HG02852 (cell line): ENCODE results near the gene PTPRN2.

ENCODE experiments used
- ATAC-seq: cut with Tn5 transposase; IDR thresholded peaks from one replicate; pipeline ENCODE4 v1.9.1; 2021; ENCODE audit warnings: mild to moderate bottlenecking, moderate library complexity; ENCODE audit not compliant: unreplicated experiment

PTPRN2 gene

GRCh38 chr7:157805713-157806112 lies 781.9 kb downstream of the PTPRN2 start:
- no peak for ATAC-seq

GRCh38 chr7:157803906-157804305 lies 783.7 kb downstream of the PTPRN2 start:
- no peak for ATAC-seq

GRCh38 chr7:157801971-157802675 lies 785.5 kb downstream of the PTPRN2 start:
- ATAC-seq = no peak

DNA sequence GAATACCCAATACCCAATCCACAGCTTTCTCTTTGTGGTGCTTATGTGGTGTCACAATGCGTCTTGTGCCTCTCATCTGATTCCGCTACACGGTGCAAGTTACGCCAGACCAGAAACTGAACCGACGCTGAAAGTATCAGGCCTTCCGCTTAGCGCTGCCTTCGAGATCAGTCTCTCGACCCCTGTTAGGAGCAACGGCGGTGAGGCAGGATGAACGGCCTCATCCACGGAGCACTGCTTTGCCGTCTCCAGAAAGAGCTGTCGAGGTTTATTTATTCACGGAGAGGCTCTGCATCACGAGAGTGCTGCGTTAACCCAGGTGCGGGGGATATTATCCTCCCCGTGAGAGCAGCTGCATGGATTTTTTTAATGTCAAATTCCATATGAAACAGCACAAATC lies 786.5 kb downstream of the PTPRN2 start:
- ATAC-seq = no peak

GRCh38 chr7:157800281-157800680 lies 787.3 kb downstream of the PTPRN2 start:
- no peak for ATAC-seq

DNA sequence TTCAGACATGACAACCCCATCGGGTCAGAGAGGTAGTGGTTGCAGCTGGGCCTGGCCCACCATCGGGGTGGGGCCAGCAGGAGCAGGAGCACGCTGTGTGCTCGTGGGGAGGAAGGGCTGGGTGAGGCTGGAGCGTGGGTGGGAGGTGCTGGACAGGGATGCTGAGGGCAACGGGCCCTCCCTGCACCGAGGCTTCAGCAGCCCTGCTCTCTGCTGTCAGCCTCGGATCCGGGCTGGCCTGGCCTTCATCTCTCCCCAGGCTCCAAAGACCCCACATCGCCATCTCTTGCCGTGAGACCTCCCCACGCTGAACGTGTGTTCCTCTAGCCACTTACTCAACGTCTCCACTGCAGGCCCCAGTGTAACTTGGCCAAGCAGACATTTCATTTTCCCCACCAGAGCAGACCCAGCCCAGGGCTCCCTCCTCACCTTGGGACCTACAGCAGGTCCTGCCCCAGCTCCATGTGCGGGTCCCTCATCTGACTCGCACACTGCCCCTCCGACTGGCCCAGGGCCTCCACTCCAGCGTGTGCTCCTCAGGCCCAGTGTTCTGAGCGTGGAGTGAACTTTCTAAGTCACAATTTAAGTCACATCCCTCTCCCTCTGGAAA lies 788.4 kb downstream of the PTPRN2 start:
- ATAC-seq = no peak

- ATAC-seq = no peak
Measured at GRCh38 chr7:157797361-157797760, 790.3 kb downstream of the PTPRN2 start.

GRCh38 chr7:157796846-157797245 lies 790.8 kb downstream of the PTPRN2 start:
- ATAC-seq = no peak

- ATAC-seq = no peak
Measured at GRCh38 chr7:157795643-157796042, 792.0 kb downstream of the PTPRN2 start.

- no peak for ATAC-seq
Measured at GRCh38 chr7:157795199-157795598, 792.4 kb downstream of the PTPRN2 start.

GRCh38 chr7:157794746-157795065 lies 792.9 kb downstream of the PTPRN2 start:
- ATAC-seq = no peak

DNA sequence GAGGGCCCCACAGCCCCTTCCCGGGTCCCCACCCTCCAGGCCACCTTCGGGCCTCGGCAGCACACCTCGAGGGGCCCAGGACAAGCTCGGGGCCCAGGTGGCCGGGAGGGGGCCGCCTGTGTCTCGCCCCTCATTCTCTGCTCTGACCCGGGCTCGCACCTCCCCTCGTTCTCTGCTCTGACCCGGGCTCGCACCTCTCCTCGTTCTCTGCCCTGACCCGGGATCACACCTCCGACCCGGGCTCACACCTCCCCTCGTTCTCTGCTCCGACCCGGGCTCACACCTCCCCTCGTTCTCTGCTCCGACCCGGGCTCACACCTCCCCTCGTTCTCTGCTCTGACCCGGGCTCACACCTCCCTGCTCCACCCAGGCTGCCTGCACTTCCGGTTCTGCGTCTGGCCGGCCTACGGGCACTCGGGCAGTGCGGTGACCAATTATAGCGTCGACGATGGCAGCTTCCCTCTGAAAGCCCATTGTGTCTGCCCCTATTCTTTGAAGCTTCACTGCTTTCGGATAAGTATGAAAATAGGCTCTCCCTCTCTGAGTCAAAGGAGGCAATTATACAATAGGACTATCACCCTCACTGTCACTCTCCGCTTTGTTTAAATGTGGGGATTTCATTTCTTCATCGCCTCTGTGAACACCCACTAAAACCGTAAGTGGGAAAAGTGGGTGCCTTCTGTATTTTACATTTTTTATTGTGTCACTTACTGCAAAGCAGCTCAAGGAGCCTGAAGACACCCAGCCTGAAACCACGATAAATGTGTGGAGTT lies 793.5 kb downstream of the PTPRN2 start:
- no peak for ATAC-seq

DNA sequence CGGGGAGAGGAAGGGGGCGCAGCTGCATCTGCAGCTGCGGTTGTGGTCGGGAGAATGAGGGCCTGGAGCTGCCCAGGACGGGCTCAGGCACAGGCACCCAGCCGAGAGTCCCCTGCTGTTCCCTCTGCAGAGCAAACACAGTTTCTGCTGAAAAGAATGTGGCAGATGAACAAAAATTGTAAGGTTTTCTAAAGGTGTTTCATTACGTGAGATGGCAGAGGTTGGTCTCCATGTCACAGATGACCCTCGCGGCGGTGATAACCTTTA lies 794.6 kb downstream of the PTPRN2 start:
- ATAC-seq = no peak

DNA sequence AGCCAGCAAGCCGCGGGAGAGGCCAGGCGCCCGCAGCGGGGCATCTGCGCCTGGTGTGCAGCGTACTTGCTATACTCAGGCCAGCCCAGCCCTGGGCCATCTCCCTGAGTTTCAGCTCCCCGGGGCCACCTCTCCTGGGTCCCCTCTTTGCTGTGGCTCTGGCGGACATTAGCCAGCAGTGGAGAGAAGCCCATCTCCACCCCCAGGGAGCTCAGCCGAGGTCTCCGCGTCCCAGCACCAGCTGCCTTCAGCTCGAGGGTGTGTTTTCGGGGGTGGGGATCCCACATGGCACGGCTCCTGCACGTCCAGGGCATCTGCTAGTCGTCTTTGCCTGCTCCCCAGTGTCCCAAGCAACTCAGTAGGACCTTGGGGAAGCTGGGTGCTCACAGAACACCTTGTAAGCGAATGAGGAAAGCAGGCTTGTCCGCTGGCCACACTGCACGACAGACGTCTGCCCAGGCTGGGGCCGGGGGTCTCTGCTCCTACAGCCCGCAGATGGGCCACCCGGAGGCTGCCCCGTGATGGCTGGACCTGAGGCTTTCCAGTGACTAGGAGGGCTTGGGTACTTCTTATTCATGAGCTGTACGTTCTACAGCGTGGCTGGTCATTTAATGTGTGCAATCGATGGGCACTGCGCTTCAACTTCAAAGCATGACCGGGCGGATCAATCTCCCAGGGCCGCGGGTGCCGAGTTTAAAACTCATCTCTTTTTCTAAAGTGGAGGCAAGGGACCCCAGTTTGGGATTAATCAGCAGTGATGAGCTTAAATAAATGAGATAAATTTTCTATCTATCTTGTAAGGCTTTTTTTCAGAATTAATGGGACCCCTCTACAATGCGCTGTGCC lies 795.2 kb downstream of the PTPRN2 start:
- ATAC-seq = no peak

DNA sequence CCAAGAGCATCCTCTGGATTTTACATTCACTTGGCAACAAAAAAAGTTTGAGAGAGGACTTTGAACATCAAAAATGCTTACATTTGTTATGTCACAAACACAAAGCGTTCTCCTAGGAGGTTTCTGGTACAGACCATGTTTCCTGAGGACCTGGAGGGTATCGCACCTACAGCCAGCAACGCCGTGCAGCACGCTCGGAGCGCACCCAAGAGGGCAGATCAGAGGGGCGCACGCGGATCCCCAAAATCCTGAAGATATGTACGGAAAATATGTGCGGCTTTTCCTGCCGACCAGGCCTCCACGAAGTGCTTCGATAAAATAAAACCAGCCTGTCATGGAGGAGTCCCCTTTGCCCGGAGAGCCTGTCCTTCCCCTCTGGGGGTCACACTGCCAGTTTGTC lies 796.0 kb downstream of the PTPRN2 start:
- no peak for ATAC-seq

DNA sequence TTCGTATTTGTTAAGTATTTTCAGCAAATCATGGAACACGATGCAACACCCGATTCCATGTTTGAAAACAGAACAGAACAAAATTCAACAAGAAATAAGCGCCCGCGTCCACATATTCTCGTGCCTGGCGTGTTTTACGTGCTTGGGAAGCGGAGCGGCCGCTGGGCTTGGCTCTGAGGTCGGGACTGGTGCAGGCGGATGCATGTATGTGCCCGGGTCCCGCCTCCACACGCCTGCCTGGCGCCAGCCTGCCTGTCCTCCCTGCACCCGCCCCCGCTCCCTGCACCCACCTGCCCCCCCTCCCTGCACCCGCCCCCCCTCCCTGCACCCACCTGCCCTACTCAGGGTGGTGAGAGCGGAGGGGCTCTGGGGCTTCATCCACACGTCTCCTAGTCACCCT lies 796.4 kb downstream of the PTPRN2 start:
- no peak for ATAC-seq

DNA sequence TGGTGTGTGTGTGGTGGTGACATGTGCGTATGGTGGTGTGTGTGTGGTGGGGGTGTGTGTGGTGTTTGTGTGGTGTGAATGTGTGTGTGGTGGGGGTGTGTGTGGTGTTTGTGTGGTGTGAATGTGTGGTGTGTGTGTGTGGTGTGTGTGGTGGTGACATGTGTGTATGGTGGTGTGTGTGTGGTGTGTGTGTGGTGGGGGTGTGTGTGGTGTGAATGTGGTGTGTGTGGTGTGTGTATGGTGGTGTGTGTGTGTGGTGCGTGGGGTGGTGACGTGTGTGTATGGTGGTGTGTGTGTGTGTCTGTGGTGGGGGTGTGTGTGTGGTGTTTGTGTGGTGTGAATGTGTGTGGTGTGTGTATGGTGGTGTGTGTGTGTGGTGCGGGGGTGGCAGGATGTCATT lies 797.7 kb downstream of the PTPRN2 start:
- ATAC-seq = no peak

GRCh38 chr7:157789094-157789493 lies 798.5 kb downstream of the PTPRN2 start:
- no peak for ATAC-seq

- ATAC-seq = no peak
Measured at GRCh38 chr7:157788573-157788972, 799.0 kb downstream of the PTPRN2 start.

GRCh38 chr7:157787275-157787701 lies 800.3 kb downstream of the PTPRN2 start:
- ATAC-seq = no peak
